Measurements from ENCODE around the gene PHGDH.

Gene PHGDH

GRCh38 chr1:119674111-119674526 is 37.6 kb upstream of the PHGDH start:
- DNase-seq (ENCODE audit: low spot score): no peak
- in situ Hi-C loops (cut with MboI; ENCODE audit: low pct_unique_long_range_greater_than_20kb, low sequenced_read_pairs, unreplicated experiment): no loop called here
- TF ChIP-seq CTCF (IDR thresholded peaks at IDR 0.05; ENCODE audit: extremely low read depth, insufficient read depth, missing control alignments): no peak

- TF ChIP-seq CTCF (IDR thresholded peaks at IDR 0.05; ENCODE audit: extremely low read depth, insufficient read depth, missing control alignments): peak; percentile 77
- in situ Hi-C loops (cut with MboI; ENCODE audit: low pct_unique_long_range_greater_than_20kb, low sequenced_read_pairs, unreplicated experiment): no loop called here
Measured at GRCh38 chr1:119674835-119675289, 36.9 kb upstream of the PHGDH start.

GRCh38 chr1:119675349-119676345 is 36.1 kb upstream of the PHGDH start:
- in situ Hi-C loops (cut with MboI; ENCODE audit: low pct_unique_long_range_greater_than_20kb, low sequenced_read_pairs, unreplicated experiment): no loop called here
- peak; percentile 72 for TF ChIP-seq CTCF (IDR thresholded peaks at IDR 0.05; ENCODE audit: extremely low read depth, insufficient read depth, missing control alignments)
- peak; percentile 77 for DNase-seq (ENCODE audit: low spot score)

More at GRCh38 chr1:119674835-119675289, 36.9 kb upstream of the PHGDH start:
- peak; percentile 50 for DNase-seq (ENCODE audit: low spot score)

GRCh38 chr1:119676571-119677206 is 35.0 kb upstream of the PHGDH start:
- in situ Hi-C loops (cut with MboI; ENCODE audit: low pct_unique_long_range_greater_than_20kb, low sequenced_read_pairs, unreplicated experiment): no loop called here
- no peak for TF ChIP-seq CTCF (IDR thresholded peaks at IDR 0.05; ENCODE audit: extremely low read depth, insufficient read depth, missing control alignments)
- no peak for DNase-seq (ENCODE audit: low spot score)

- in situ Hi-C loops (cut with MboI; ENCODE audit: low pct_unique_long_range_greater_than_20kb, low sequenced_read_pairs, unreplicated experiment): no loop called here
- DNase-seq (ENCODE audit: low spot score): no peak
- no peak for TF ChIP-seq CTCF (IDR thresholded peaks at IDR 0.05; ENCODE audit: extremely low read depth, insufficient read depth, missing control alignments)
Measured at GRCh38 chr1:119679223-119679622, 32.5 kb upstream of the PHGDH start.

GRCh38 chr1:119680193-119680592 is 31.5 kb upstream of the PHGDH start:
- in situ Hi-C loops (cut with MboI; ENCODE audit: low pct_unique_long_range_greater_than_20kb, low sequenced_read_pairs, unreplicated experiment): no loop called here
- no peak for TF ChIP-seq CTCF (IDR thresholded peaks at IDR 0.05; ENCODE audit: extremely low read depth, insufficient read depth, missing control alignments)

More at GRCh38 chr1:119680193-119680592, 31.5 kb upstream of the PHGDH start:
- DNase-seq (ENCODE audit: low spot score): no peak

Data from GM13977 (cell line).